ENCODE results near the gene MARCHF10. TPM values are rescaled to one million over a fixed set of nuclear protein-coding genes. Genes with fewer than 3 reads are reported as not detected.

MARCHF10 gene
- total and polyA plus RNA-seq, 9 of the 15 experiments (the other 6 are each of a cell fraction or from before 2014, with no cell fraction given), result not detected

Small RNA genes lying within 50 kb of the gene (small RNA-seq; reads per million reads assigned to genes)
- gene RF00019, result not detected
- gene RNU6-446P, result not detected

Other genes with a start within 250 kb of the MARCHF10 start
- 11.5 and 19.9 TPM in 2 replicates for gene MRC2, start 180.6 kb downstream of the MARCHF10 start, total RNA-seq (2014; rRNA removed)
- gene MRC2, start 180.6 kb downstream of the MARCHF10 start, total RNA-seq (2014; rRNA removed; fragmentation: Illumina TruSeq; extraction: Trizol), result 2.7 and 4.1 TPM in 2 replicates
- gene MRC2, start 180.6 kb downstream of the MARCHF10 start, total RNA-seq (2015; rRNA removed; fragmentation: Illumina TruSeq; extraction: Trizol), result 3.8 and 4.1 TPM in 2 replicates
- gene MRC2, start 180.6 kb downstream of the MARCHF10 start, total RNA-seq (2021), result 10.8 and 11.0 TPM in 2 replicates
- 9.0 and 9.2 TPM in 2 replicates for gene MRC2, start 180.6 kb downstream of the MARCHF10 start, polyA plus RNA-seq (2011; rRNA removed)
- gene MRC2, start 180.6 kb downstream of the MARCHF10 start, polyA plus RNA-seq (2014; fragmentation: Illumina TruSeq; extraction: Trizol), result 6.6 and 9.7 TPM in 2 replicates
- under 1 TPM; 0.28 to 0.34 TPM for gene MRC2, start 180.6 kb downstream of the MARCHF10 start, polyA plus RNA-seq (2014; fragmentation: Nextera tagmentation; extraction: Ambion mirVana)
- 8.1 and 11.3 TPM in 2 replicates for gene MRC2, start 180.6 kb downstream of the MARCHF10 start, polyA plus RNA-seq (2014; rRNA removed)
- 2.6 and 4.3 TPM in 2 replicates for gene TANC2, start 157.9 kb upstream of the MARCHF10 start, total RNA-seq (2014; rRNA removed)
- 5.7 and 6.0 TPM in 2 replicates for gene TANC2, start 157.9 kb upstream of the MARCHF10 start, total RNA-seq (2014; rRNA removed; fragmentation: Illumina TruSeq; extraction: Trizol)
- 6.0 and 6.8 TPM in 2 replicates for gene TANC2, start 157.9 kb upstream of the MARCHF10 start, total RNA-seq (2015; rRNA removed; fragmentation: Illumina TruSeq; extraction: Trizol)
- gene TANC2, start 157.9 kb upstream of the MARCHF10 start, total RNA-seq (2021), result 7.3 and 7.8 TPM in 2 replicates
- gene TANC2, start 157.9 kb upstream of the MARCHF10 start, polyA plus RNA-seq (2011; rRNA removed), result 3.2 and 5.3 TPM in 2 replicates
- gene TANC2, start 157.9 kb upstream of the MARCHF10 start, polyA plus RNA-seq (2014; fragmentation: Illumina TruSeq; extraction: Trizol), result 4.5 and 5.5 TPM in 2 replicates
- gene TANC2, start 157.9 kb upstream of the MARCHF10 start, polyA plus RNA-seq (2014; fragmentation: Nextera tagmentation; extraction: Ambion mirVana), result 1 to 10 TPM in 1 of 2 experiments, under 1 TPM in 1; 0.46 to 1.0 TPM
- 1.1 and 3.2 TPM in 2 replicates for gene TANC2, start 157.9 kb upstream of the MARCHF10 start, polyA plus RNA-seq (2014; rRNA removed)

Data from K562 (cell line).